ENCODE data around the gene COL28A1.

Gene COL28A1

DNA sequence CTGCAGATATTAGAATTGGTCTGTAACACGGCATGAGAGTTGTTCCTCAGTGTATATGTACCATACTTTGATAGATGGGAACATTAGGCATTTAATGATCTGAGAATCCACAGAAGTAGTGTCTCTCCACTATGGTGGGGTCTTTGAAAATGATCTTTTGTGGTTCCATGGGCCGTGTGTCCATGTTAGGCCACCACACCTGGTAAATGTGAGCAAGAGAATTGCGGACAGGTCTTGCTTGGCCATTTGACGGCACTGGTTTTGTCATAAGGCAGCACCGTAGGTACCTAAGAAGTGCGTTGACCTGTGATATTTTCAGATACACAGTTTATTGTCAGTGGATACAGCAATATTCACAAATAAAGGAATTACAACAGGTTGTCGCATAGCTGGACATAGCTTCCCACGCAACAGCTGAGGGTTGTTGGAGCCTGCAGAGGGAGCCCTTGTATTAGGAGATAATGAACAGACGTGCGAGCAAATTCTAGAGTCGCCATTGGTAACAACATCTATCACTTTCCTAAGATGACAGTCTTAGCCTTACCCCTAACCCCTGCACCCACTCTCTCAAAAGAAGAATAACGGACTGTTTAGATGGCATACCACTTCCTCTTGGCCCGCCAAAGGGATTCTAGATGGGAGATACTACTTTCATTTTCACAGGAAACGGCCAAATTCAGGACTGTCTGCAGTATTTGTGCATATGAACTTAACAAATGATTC lies 111.4 kb downstream of the COL28A1 start:
- peak; percentile 12 for DNase-seq (ENCODE audit: insufficient read length)
- TF ChIP-seq POLR2A (IDR thresholded peaks at IDR 0.05; ENCODE audit: low read depth, low read length): no peak
- no peak for TF ChIP-seq POLR2AphosphoS5 (IDR thresholded peaks at IDR 0.05; ENCODE audit: low read depth, low read length)
- no peak for TF ChIP-seq TAF1 (IDR thresholded peaks at IDR 0.05; ENCODE audit: borderline replicate concordance, low read depth, low read length)
- FAIRE-seq: peak; percentile 88

DNA sequence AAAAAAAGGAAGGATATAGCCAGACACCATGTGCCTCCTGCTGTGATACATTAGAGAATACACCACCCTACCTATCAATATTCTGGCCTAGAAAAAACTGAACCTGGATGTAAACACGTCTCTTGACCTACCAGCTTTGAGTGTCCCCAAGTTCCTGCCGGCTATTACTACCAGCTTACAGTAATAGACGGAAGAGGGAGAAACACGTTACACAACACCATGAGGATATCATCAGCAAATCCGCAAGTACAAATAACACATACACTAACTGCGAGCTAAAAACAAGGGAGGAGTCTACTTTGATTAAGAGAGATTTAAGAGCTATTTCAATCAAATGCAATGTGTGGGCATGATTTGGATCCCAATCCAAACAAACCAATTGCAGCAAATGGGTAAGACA lies 113.0 kb downstream of the COL28A1 start:
- TF ChIP-seq TAF1 (IDR thresholded peaks at IDR 0.05; ENCODE audit: borderline replicate concordance, low read depth, low read length): no peak
- TF ChIP-seq POLR2A (IDR thresholded peaks at IDR 0.05; ENCODE audit: low read depth, low read length): no peak
- no peak for DNase-seq (ENCODE audit: insufficient read length)
- FAIRE-seq: no peak

DNA sequence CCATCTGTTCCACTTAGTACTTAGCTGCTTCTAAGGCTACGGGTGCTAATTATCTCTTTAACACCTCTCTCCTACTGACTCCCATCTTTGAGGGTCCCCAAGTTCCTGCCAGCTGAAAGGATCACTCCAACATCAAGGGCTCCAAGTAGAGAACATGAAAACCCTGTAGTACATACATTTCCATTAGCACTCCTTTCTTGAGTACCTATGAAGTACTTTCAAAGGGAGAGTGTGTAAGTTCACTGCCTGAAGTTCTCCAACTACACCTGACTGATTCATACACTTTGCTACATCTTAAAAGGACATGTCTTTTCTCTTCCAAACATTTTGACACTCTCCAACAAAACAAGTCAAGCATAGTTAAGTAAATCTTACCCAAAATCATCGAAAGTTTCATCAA lies 113.8 kb downstream of the COL28A1 start:
- no peak for DNase-seq (ENCODE audit: insufficient read length)
- no peak for FAIRE-seq
- TF ChIP-seq POLR2A (IDR thresholded peaks at IDR 0.05; ENCODE audit: low read depth, low read length) (no peak), POLR2AphosphoS5 (IDR thresholded peaks at IDR 0.05; ENCODE audit: low read depth, low read length) (no peak), TAF1 (IDR thresholded peaks at IDR 0.05; ENCODE audit: borderline replicate concordance, low read depth, low read length) (no peak)

DNA sequence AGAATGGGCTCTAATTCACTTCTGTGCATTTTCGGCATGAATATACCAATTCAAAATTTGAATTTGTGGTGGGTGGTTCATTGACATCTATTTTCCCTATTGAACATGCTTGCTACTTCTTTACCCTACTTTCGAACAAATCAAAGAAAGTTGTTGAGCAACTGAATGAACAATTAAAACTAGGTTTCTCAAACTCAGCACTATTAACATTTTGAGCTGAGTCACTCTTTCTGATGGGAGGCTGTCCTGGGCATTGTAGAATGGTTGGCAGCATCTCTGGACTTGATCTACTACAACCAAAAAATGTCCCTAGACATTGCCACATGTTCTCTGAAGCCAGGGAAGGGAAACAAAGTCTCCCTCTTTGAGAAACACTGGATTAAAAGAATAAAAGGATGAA lies 116.7 kb downstream of the COL28A1 start:
- DNase-seq (ENCODE audit: insufficient read length) (no peak), FAIRE-seq (no peak)
- no peak for TF ChIP-seq TAF1 (IDR thresholded peaks at IDR 0.05; ENCODE audit: borderline replicate concordance, low read depth, low read length)
- TF ChIP-seq POLR2A (IDR thresholded peaks at IDR 0.05; ENCODE audit: low read depth, low read length): no peak
- no peak for TF ChIP-seq POLR2AphosphoS5 (IDR thresholded peaks at IDR 0.05; ENCODE audit: low read depth, low read length)

DNA sequence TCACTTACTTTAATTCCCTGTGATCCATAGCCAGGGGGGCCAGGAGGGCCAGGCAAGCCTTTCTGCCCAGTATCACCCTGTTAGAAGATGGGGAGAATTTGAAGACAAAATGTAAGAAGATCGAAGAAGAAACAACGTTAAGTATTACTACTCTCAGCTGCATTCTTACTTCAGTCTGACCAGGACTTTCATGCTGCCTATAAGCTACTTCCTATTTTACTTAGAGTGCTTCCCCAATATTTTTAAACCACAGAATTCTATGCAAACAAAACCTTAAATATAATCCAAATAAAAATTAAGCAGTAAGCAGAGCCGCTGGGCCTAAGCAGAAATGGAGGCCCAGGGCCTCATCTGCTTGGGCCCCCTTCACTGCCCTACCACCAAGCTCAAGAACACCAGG lies 117.8 kb downstream of the COL28A1 start:
- FAIRE-seq: no peak
- DNase-seq (ENCODE audit: insufficient read length): no peak
- TF ChIP-seq TAF1 (IDR thresholded peaks at IDR 0.05; ENCODE audit: borderline replicate concordance, low read depth, low read length): no peak
- no peak for TF ChIP-seq POLR2AphosphoS5 (IDR thresholded peaks at IDR 0.05; ENCODE audit: low read depth, low read length)
- TF ChIP-seq POLR2A (IDR thresholded peaks at IDR 0.05; ENCODE audit: low read depth, low read length): no peak

DNA sequence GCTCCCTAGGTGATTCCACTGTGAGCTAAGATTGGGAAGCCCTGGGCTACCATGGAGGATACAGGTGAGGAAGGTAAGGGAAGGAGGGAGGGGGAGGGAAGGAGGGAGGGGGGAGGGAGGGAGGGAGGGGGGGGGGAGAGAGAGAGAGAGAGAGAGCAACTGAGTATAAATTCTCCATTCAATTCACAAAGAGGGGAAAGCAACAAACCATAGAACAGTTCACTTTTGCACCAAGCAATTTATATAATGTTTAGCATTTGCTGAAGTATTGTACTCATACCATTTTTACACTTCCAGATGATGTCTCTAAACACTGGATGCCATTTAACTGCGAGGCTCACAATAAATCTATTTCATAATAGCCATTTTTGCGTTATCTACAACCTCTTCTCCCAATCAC lies 118.3 kb downstream of the COL28A1 start:
- no peak for DNase-seq (ENCODE audit: insufficient read length)
- FAIRE-seq: no peak
- no peak for TF ChIP-seq TAF1 (IDR thresholded peaks at IDR 0.05; ENCODE audit: borderline replicate concordance, low read depth, low read length)
- TF ChIP-seq POLR2AphosphoS5 (IDR thresholded peaks at IDR 0.05; ENCODE audit: low read depth, low read length): no peak
- no peak for TF ChIP-seq POLR2A (IDR thresholded peaks at IDR 0.05; ENCODE audit: low read depth, low read length)

DNA sequence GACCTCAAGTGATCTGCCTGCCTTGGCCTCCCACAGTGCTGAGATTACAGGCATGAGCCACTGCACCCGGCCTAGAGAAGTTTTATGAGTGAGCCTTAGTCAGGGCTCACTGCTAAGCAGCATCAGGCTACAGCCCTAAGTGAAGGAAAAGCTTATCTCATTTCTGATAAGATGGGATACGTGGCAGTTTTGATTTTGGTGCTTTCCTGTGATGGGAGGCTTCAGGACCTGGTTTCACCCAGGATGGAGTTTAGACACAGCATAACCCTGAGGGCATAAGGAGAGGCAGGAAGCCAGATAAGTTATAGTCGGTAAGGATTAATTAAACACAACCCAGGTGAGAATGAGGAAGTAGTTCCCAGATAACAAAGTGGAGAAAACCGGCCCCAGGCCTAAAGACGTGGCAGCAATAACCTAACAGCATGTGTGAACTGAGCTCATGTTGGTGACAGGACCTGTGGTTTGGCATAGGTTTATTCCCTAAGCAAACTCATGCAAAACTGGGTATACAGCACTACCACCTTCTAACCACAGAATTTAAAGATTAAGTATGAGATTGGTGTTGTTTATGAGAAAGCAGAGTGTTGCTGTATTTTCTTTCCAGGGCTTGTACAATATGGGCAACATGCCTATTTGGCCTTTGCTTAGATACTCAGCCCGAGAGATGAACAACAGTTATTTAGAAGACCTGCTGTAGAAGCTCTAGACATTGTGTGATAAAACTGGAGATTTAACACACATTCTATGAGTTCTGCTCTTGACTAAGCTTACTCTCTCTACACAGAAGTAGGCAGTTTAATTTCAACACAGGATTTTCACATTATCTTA lies 119.4 kb downstream of the COL28A1 start:
- FAIRE-seq (no peak), DNase-seq (ENCODE audit: insufficient read length) (no peak)
- TF ChIP-seq TAF1 (IDR thresholded peaks at IDR 0.05; ENCODE audit: borderline replicate concordance, low read depth, low read length) (no peak), POLR2A (IDR thresholded peaks at IDR 0.05; ENCODE audit: low read depth, low read length) (no peak)

DNA sequence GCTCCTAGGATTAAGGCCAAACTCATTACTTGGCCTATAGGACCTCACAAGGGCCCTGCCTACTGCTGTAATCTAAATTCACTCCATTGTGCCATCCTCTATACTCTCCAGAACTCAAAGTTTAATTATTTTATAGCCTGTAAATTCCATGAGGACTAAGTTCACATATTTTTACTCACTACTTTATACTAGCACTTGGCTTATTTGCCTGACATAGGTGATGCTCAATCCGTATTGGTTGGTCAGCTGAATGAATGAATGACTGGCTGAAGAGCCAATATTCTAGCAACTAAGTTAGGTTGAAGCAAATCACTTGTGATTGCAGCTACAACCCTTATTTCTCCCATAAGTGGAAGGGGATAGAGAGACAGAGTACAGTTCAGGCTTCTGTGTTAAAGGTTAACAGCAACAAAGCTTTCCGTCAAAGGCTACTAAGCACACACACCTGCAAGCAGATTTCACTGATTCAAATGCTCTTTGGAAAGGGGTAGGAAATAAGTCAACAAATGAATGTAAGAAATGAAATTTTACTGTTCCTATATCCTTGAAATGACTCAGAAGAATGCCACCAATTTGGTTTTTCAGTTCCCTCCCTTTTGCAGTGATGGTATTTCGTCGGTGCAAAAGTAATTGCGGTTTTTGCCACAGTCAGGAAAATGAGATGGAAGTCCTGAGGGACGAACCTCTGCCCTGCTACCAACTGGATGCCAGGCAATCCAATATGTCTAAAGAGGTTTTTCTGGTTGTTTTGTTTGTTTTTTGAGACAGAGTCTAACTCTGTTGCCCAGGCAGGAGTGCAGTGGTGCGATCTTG lies 120.7 kb downstream of the COL28A1 start:
- peak; percentile 21 for FAIRE-seq
- TF ChIP-seq POLR2AphosphoS5 (IDR thresholded peaks at IDR 0.05; ENCODE audit: low read depth, low read length) (no peak), TAF1 (IDR thresholded peaks at IDR 0.05; ENCODE audit: borderline replicate concordance, low read depth, low read length) (no peak), POLR2A (IDR thresholded peaks at IDR 0.05; ENCODE audit: low read depth, low read length) (no peak)
- DNase-seq (ENCODE audit: insufficient read length): no peak

DNA sequence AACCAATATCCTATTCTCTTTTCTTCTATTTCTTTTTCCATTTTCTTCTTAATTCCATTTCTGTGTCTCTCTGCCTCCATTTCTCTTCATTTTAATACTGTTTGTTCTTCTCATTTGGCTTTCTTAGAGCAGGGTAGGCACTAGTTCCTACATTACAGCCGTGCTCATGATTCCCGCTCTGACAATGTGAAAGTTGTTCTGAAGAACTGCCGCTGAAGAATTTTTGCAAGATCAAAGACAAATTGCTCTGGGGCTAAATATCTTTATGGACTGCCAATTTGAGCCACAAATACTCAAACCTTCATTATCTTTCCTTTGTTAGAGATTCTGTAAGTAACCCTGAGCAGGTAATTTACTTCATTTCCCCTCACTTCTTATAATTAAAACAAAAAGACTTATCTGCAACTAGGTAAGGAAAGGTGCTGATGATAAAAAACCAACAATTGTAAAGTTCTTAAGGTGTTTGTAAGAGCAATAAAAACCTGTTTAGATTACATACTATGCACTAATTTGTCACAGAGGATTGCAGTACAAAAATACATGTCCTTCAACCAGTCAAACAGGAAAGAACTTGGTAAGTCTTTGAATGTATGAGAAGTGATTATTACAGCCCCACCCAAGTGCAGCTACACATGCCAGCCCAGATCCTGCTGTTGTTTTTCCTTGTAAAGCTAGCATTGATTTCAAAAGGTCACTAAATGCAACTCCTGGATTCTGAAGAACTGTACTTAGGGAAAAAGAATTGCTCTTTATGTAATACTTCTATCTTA lies 127.5 kb downstream of the COL28A1 start:
- FAIRE-seq (no peak), DNase-seq (ENCODE audit: insufficient read length) (no peak)
- TF ChIP-seq POLR2AphosphoS5 (IDR thresholded peaks at IDR 0.05; ENCODE audit: low read depth, low read length): no peak
- no peak for TF ChIP-seq POLR2A (IDR thresholded peaks at IDR 0.05; ENCODE audit: low read depth, low read length)
- TF ChIP-seq TAF1 (IDR thresholded peaks at IDR 0.05; ENCODE audit: borderline replicate concordance, low read depth, low read length): no peak

DNA sequence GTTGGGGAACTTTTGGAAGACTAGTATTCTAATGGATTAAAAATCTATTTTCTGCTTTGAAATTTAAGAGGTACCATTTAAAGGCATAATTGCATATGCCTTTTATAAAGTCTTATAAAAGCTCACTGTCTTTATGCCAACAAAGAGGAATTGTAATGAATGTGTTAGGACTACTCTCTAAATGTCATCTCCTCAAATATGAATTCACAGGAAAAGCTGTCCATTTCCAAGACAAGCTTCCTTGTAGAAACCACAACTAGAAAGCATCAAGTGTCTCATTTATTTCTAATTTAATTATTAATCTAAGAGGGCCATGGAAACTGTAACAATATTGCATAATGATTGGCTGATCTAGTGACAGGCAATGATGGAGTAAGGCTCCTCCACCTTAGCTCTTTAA lies 130.2 kb downstream of the COL28A1 start:
- no peak for FAIRE-seq
- TF ChIP-seq TAF1 (IDR thresholded peaks at IDR 0.05; ENCODE audit: borderline replicate concordance, low read depth, low read length): no peak
- TF ChIP-seq POLR2A (IDR thresholded peaks at IDR 0.05; ENCODE audit: low read depth, low read length): no peak
- TF ChIP-seq POLR2AphosphoS5 (IDR thresholded peaks at IDR 0.05; ENCODE audit: low read depth, low read length): no peak

DNA sequence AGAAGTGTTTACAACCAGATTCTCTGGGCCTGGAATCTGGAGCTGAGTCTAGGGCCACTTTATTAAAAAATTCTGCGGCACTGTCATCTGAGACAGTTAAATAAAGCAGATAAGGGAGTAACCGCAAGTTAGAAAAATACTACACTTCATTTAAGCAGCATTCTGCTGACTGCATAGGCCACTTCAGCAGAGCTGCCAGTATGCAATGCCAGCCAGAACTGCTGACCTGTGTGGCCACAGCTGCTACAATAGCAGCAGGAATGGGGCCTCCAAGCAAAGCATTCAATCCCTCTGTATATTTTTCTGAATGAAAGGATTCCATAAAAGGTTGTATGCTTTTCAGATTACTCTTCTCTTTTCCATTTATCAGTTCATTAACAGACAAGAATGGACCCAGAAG lies 136.0 kb downstream of the COL28A1 start:
- TF ChIP-seq POLR2A (IDR thresholded peaks at IDR 0.05; ENCODE audit: low read depth, low read length): no peak
- no peak for TF ChIP-seq TAF1 (IDR thresholded peaks at IDR 0.05; ENCODE audit: borderline replicate concordance, low read depth, low read length)
- TF ChIP-seq POLR2AphosphoS5 (IDR thresholded peaks at IDR 0.05; ENCODE audit: low read depth, low read length): no peak
- DNase-seq (ENCODE audit: insufficient read length) (no peak), FAIRE-seq (no peak)

More for the DNA sequence above, 130.2 kb downstream of the COL28A1 start:
- no peak for DNase-seq (ENCODE audit: insufficient read length)

Measured in GM12892 (cell line).